ELF-1 (cell line): ENCODE measurements around the gene NECTIN1.
A peak's percentile ranks its signal among the peaks of the same experiment; 100 is the strongest.

Experiments used
- DNase-seq: peaks from one replicate; pipeline ENCODE4 v3.0.0-alpha.2; 2016; ENCODE audit warnings: low read depth, low spot score

NECTIN1 gene

GRCh38 chr11:119755356-119756071 is 26.5 kb upstream of the NECTIN1 start:
- DNase-seq: peak; percentile 43

- no peak for DNase-seq
Measured at GRCh38 chr11:119754656-119755355, 25.8 kb upstream of the NECTIN1 start.

GRCh38 chr11:119754199-119754598 is 25.2 kb upstream of the NECTIN1 start:
- DNase-seq: no peak

- no peak for DNase-seq
Measured at GRCh38 chr11:119752946-119753345, 23.9 kb upstream of the NECTIN1 start.

- no peak for DNase-seq
Measured at GRCh38 chr11:119752345-119752871, 23.4 kb upstream of the NECTIN1 start.

GRCh38 chr11:119750056-119750455 is 21.1 kb upstream of the NECTIN1 start:
- DNase-seq: no peak

- no peak for DNase-seq
Measured at GRCh38 chr11:119749006-119749565, 20.1 kb upstream of the NECTIN1 start.

GRCh38 chr11:119747868-119748660 is 19.1 kb upstream of the NECTIN1 start:
- DNase-seq: no peak

- no peak for DNase-seq
Measured at GRCh38 chr11:119745776-119746535, 17.0 kb upstream of the NECTIN1 start.

- no peak for DNase-seq
Measured at GRCh38 chr11:119745112-119745511, 16.1 kb upstream of the NECTIN1 start.

- no peak for DNase-seq
Measured at GRCh38 chr11:119744577-119744976, 15.6 kb upstream of the NECTIN1 start.

GRCh38 chr11:119743006-119743405 is 14.0 kb upstream of the NECTIN1 start:
- DNase-seq: no peak

- DNase-seq: peak; percentile 73
Measured at GRCh38 chr11:119742263-119742861, 13.4 kb upstream of the NECTIN1 start.

GRCh38 chr11:119741369-119742262 is 12.6 kb upstream of the NECTIN1 start:
- peak; percentile 80 for DNase-seq

- DNase-seq: no peak
Measured at GRCh38 chr11:119739975-119740374, 11.0 kb upstream of the NECTIN1 start.

- DNase-seq: no peak
Measured at GRCh38 chr11:119739021-119739703, 10.2 kb upstream of the NECTIN1 start.

GRCh38 chr11:119738059-119738439 is 9.0 kb upstream of the NECTIN1 start:
- DNase-seq: no peak

- DNase-seq: no peak
Measured at GRCh38 chr11:119737366-119738058, 8.5 kb upstream of the NECTIN1 start.
